ENCODE data around the gene IRAK3.
"Not testable (repeated sequence)": the region's sequence is repeated elsewhere in the genome, so short reads cannot be mapped to it uniquely, and the experiment has no call there.

IRAK3 gene

GRCh38 chr12:66174391-66175325 is 14.4 kb upstream of the IRAK3 start:
- DNase-seq (ENCODE audit: low spot score): not testable (repeated sequence)

- no peak for DNase-seq (ENCODE audit: low spot score)
Measured at GRCh38 chr12:66176105-66176900, 12.7 kb upstream of the IRAK3 start.

- DNase-seq (ENCODE audit: low spot score): no peak
Measured at GRCh38 chr12:66182956-66183355, 6.1 kb upstream of the IRAK3 start.

DNA sequence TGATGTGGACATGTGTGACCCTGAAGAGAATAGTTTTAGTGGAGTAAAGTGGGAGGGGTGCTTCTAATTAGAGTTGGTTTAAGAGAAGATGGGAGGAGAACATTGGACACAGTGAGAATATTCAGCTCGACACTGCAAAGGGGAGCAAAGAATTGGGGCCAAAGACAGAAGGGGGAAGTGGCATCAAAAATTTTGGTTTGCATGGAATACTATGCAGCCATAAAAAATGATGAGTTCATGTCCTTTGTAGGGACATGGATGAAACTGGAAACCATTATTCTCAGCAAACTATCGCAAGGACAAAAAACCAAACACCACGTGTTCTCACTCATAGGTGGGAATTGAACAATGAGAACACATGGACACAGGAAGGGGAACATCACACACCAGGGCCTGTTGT is 4.2 kb upstream of the IRAK3 start:
- not testable (repeated sequence) for DNase-seq (ENCODE audit: low spot score)

DNA sequence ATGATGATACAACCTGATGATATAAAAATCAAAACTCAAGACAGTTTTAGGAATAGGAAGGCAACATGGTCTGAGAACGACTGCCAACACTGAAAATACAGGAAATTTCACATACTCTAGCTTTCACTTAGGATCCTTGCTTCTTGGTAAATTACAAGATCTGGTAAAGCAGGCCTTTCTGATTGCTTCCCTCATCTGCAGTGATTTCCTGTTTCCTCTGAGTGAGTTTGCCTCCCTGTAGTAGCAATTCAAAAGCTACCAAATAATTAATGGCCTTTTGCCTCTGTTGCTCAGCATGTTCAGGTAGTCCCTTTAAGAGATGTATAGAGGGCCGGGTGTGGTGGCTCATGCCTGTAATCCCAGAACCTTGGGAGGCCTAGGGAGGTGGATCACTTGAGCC is 2.0 kb upstream of the IRAK3 start:
- no peak for DNase-seq (ENCODE audit: low spot score)

GRCh38 chr12:66187821-66188220 is 1.2 kb upstream of the IRAK3 start:
- no peak for DNase-seq (ENCODE audit: low spot score)

- no peak for DNase-seq (ENCODE audit: low spot score)
Measured at GRCh38 chr12:66189486-66189843, 451 bp downstream of the IRAK3 start.

GRCh38 chr12:66189889-66190288 is 875 bp downstream of the IRAK3 start:
- DNase-seq (ENCODE audit: low spot score): no peak

GRCh38 chr12:66190519-66191370 is 1.7 kb downstream of the IRAK3 start:
- DNase-seq (ENCODE audit: low spot score): no peak

GRCh38 chr12:66191547-66192126 is 2.6 kb downstream of the IRAK3 start:
- DNase-seq (ENCODE audit: low spot score): no peak

DNA sequence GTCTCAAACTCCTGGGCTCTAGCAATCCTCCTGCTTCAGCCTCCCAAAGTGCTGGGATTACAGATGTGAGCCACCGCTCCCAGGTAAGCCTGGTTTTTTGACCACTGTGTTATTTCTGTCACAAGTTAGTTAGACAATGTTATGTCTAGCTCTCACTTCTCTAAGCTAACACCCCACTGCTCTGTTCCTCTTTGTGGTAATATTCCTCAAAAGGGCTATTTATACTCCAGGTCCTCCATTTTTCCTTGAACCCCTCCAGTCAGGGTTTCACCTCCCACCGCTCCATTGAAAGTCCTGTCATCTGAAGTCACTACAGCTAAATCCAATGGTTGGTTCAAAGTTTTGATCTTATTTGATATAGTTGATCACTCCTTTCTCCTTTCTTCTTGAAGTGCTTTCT is 5.1 kb downstream of the IRAK3 start:
- no peak for DNase-seq (ENCODE audit: low spot score)

DNA sequence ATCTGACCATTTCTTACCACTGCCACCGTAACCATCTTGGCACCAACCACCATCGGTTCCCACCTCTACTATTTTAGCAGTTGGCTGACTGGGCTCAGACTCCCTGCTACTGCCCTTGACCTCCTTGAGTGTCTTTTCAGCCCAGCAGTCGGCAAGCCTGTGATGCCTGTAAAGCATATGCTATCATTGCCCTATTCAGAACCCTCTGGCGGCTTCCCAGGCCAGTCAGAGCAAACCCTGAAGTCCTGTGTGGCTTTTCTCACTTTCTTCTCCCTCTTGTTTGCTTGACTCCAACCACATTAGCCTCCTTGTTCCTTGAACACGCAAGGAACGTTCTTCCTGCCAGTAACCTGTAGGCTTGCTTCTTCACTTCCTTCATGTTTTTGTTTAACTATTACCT is 6.2 kb downstream of the IRAK3 start:
- DNase-seq (ENCODE audit: low spot score): no peak

DNA sequence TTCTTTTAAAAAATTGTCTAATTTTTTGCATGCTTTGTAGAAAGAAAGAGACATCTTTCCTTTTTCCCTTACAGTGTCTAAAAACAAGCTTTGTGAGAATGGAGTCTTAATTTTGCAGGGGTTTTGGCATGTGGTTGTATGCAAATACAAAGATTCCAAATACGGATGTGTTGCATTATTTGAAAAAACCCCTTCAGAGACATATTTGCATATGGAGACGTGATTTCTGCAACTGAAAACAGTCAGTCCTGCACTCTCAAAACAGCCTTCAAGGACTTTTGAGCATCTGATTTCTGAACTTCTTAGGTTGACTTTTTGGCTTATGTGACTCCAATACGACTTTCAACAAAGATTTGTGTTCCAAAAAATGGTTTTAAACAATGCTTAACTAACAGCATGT is 7.8 kb downstream of the IRAK3 start:
- DNase-seq (ENCODE audit: low spot score): no peak

DNA sequence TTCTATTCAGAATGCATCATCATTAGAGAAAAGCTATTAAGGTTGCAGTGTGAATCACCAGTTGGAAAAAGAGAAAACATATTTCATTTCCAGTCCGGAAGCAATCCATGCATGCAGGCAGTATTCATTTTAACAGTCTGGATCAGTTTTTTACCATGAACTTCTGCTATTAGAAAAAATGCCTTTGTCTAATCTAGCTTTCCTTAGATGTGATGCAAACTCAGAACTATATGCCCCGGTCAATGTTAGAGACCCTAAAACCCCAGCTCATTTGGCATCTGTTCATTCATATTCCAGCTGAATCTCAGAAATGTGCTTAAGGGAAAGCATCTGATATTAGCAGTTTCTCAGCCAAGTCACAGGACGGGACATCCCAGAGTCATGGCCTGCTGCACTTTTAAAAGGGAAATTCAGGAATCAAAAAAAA is 8.5 kb downstream of the IRAK3 start:
- DNase-seq (ENCODE audit: low spot score): no peak

GRCh38 chr12:66199141-66199540 is 10.1 kb downstream of the IRAK3 start:
- no peak for DNase-seq (ENCODE audit: low spot score)

DNA sequence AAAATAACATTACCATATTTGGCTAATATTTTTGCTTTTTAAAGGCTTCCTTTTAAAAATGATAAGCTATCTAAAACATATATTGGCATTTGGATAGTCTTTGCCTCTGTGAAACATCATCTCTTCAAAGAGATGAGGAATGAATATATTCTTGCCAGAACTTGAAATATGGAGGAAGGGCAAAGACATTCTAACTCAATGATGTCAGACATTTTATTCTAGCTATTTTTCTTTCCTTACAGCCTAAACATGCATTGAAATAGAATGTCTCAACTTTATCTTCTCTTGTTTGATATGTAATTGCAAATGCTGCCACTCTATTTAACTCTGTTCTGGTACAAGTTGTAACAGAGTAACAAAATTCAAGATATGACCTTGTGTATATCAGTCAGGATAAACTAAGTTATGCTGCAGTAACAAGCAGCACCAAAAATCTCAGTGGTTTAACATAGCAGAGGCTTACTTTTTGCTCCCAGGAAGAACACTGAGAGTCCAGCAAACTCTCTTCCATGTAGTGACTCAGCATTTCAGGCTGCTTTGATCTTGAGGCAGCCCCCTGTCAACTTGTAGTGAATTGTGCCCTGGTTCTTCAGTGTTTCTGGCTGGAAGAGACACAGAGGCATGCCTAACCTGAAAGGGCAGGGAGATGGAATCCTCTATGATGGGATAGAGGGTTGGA is 11.0 kb downstream of the IRAK3 start:
- DNase-seq (ENCODE audit: low spot score): no peak

DNA sequence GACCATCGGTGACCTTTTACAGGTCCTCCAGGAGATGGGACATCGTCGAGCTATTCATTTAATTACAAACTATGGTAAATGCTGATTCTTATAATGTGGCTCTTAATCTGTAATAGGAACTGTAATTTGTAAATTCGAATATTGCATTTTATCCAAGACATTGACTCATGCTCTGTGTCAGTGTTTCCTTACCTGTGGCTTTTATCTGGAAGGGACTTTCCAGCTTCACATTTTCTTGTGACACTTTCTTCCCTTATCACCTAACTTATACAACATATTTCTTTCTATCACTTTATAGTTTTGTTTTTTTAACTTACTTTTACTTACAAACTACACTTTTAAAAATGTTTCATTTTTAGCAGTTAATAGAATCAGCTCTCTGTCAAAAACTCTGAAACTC is 14.8 kb downstream of the IRAK3 start:
- DNase-seq (ENCODE audit: low spot score): no peak

DNA sequence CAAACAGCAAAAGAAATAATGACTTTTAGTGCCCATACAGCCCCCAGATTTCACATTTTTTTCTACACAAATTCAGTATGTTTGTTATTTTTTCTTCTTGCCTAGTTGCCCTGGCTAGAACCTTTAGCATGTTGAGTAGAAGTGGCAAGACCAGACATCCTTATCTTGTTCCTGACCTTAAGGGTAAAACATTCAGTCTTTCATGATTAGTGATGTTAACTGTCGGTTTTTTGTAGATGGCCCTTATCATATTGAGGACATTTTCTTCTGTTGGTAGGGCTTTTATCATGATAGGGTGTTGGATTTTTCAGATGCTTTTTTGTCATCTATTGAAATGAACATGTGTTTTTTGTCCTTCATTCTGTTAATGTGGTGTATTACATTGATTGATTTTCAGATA is 17.1 kb downstream of the IRAK3 start:
- DNase-seq (ENCODE audit: low spot score): no peak

- DNase-seq (ENCODE audit: low spot score): no peak
Measured at GRCh38 chr12:66210840-66211239, 21.8 kb downstream of the IRAK3 start.

DNA sequence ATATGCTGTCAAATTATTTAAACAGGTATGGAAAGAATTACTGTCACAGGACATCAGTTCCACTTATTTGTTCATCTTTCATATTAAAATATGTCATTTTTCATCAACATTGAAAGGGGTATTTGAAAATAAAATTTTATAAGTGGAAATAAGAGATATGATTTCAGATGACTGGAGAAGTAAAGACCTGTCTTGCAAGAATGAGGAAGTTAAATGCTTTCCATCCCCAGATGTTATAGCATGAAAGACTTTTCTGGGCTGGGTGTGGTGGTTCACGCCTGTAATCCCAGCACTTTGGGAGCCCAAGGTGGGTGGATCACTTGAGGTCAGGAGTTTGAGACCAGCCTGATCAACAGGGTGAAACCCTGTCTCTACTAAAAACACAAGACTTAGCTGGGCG is 22.6 kb downstream of the IRAK3 start:
- DNase-seq (ENCODE audit: low spot score): not testable (repeated sequence)

DNA sequence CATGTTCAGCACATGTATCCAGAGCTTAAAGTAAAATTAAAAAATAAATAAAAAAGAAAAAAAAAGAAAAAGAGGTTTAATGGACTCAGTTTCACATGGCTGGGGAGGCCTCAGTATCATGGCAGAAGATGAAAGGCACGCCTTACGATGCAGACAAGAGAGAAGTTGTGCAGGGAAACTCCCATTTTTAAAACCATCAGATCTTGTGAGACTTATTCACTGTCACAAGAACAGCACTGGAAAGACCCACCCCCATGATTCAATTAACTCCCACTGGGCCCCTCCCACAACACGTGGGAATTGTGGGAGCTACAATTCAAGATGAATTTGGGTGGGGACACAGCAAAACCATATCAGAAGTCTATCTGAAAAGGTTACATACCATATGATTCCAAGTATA is 24.0 kb downstream of the IRAK3 start:
- not testable (repeated sequence) for DNase-seq (ENCODE audit: low spot score)

All from hepatic stellate cell (primary cell).